ENCODE measurements around the gene LRP6.
"Not testable (repeated sequence)": the region's sequence is repeated elsewhere in the genome, so short reads cannot be mapped to it uniquely, and the experiment has no call there.

The LRP6 gene

GRCh38 chr12:12265571-12266388, 1.1 kb downstream of the LRP6 start:
- no peak for DNase-seq

DNA sequence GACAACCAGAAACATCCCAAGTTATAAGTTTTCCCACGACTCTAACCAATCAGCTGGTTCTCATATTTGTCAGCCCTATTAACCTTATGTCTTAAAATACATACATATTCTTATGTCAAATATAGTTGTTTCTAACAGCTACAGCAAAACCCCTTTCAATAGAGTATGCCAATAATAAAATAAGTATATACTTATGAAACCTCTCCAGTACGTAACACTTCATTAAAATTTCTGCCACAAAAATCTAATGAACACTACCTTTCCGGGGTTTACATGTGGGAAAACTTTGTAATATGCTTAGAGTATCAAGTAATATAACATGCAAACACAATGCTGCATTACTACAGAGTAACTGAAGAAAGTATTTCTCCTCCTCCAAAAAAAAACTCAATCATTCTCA, 1.8 kb downstream of the LRP6 start:
- DNase-seq, result no peak

DNA sequence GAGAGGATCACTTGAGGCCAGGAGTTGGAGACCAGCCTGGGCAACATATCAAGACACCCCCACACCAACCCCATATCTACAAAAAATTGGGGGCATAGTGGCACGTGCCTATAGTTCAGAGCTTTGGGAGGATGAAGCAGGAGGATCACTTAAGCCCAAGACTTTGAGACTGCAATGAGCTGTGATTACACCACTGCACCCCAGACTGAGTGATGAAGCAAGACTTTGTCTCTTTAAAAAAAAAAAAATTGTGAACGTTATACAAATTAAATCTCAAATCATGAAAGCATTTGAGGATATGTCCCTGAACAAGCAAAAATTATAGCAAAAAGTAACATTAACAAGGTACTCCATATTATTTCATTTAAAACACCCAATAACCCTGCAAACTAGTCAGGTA, 2.9 kb downstream of the LRP6 start:
- DNase-seq, result no peak

- DNase-seq, result not testable (repeated sequence)
Measured at GRCh38 chr12:12256291-12256757, 10.5 kb downstream of the LRP6 start.

- DNase-seq, result no peak
Measured at GRCh38 chr12:12254553-12254952, 12.3 kb downstream of the LRP6 start.

DNA sequence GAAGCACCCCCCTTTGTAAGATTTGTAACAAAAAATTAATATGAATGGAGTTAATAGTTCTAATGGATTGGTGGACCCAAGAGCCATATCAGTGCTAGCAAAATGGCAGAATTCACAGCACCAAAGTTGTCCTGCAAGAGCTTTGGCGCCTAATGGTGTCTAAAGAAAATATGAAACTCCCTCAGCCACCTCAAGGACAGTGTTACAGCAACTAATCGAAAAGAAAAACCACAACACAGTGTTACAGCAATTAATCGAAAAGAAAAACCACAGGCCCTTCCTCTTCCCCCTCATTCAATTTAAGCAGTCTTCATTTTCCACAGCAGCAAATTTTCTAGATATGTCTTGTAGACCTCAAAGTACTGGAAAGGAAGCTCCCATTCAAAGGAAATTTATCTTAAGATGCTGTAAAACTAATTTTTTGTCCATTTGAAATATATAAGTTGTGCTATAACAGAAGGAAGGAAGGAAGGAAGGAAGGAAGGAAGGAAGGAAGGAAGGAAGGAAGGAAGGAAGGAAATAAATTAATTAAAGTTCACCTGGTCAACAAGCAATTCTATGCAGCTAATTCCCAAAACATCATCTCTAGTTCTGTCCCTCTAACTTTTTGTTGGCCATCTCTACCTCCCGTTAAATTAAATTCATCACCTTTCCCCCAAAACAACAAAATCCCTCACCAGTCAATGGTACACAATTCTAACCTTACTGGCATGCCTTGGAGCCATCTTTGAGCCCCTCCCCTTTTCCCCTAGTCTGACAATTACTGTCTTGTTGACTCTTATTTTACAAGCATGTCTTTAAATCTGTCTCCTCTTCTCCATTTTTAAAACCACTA, 17.4 kb downstream of the LRP6 start:
- no peak for DNase-seq

- DNase-seq, result no peak
Measured at GRCh38 chr12:12247584-12247983, 19.3 kb downstream of the LRP6 start.

- DNase-seq, result no peak
Measured at GRCh38 chr12:12244341-12244740, 22.5 kb downstream of the LRP6 start.

GRCh38 chr12:12240662-12241340, 26.0 kb downstream of the LRP6 start:
- no peak for DNase-seq

DNA sequence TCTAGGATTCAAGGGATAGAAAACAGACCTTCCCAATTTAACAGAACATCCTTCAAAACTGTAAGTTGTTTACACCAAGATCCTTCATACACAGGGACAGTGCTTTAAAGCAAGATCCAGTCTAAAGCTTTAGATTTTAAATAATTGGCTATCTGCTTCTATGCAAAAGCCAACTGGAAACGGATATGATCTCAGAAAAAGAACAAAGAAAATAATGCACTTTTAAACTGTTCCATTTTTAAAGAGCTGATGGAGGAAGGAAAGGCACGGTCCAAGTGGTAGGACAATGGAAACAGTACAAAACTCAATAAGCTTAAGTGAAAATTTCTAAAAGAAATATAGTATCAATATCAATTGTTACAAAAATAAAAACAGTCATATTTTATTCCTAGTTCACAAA, 27.7 kb downstream of the LRP6 start:
- no peak for DNase-seq

- DNase-seq, result no peak
Measured at GRCh38 chr12:12238605-12239004, 28.2 kb downstream of the LRP6 start.

GRCh38 chr12:12236896-12237295, 29.9 kb downstream of the LRP6 start:
- no peak for DNase-seq

- DNase-seq, result no peak
Measured at GRCh38 chr12:12230275-12230674, 36.6 kb downstream of the LRP6 start.

DNA sequence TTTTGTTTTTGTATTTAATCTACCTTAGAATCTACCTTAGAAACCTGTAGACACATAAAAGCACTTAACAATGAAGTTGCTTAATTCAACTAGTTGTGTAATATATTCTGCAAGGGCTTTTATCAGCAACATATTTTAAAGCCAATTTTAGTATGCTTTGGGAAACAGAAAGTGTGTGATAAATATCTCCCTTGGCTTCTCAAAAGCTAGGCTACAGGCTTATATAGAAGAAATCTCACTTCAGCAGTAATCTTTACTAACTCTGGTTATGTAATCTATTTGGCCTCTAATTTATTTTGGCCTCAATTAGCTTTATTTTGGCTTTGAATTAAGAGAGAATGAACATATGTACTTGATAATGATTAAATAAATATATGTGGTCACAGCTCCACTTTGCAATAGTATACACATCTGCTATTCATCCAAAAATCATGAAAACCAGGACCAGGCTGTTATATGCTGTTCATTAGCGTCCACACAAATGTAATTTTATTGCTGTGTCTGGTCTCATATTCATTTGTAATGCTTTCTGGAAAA, 37.2 kb downstream of the LRP6 start:
- no peak for DNase-seq

DNA sequence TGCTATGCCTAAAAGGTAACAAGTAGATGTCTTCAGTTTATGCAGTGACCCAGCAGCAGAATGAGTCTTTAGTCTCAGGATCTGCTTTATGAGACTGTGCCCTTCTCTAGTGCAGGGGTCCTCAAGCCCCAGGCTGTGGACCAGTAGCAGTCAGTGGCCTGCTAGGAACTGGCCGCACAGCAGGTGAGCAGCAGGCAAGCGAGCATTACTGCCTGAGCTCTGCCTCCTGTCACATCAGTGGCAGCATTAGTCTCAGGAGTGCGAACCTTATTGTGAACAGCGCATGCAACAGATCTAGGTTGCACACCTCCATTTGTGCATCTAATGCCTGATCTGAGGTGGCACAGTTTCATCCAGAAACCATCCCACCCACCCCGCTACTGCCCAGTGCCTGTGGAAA, 38.4 kb downstream of the LRP6 start:
- no peak for DNase-seq

DNA sequence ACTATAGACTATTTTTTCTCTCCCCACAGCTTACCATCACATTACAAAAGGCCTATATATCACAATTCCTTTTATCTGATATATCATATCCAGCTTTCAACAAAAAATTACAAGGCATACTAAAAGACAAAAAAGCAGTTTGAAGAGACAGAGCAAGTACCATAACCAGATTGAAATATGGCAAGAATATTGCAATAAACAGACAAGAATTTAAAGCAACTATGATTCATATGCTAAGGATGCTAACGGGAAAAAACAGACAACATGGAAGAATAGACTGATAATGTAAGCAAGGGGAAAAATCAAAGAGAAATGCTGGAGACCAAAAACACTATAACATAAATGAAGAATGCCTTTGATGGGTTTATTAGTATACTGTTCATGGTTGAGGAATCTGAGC, 40.7 kb downstream of the LRP6 start:
- no peak for DNase-seq

DNA sequence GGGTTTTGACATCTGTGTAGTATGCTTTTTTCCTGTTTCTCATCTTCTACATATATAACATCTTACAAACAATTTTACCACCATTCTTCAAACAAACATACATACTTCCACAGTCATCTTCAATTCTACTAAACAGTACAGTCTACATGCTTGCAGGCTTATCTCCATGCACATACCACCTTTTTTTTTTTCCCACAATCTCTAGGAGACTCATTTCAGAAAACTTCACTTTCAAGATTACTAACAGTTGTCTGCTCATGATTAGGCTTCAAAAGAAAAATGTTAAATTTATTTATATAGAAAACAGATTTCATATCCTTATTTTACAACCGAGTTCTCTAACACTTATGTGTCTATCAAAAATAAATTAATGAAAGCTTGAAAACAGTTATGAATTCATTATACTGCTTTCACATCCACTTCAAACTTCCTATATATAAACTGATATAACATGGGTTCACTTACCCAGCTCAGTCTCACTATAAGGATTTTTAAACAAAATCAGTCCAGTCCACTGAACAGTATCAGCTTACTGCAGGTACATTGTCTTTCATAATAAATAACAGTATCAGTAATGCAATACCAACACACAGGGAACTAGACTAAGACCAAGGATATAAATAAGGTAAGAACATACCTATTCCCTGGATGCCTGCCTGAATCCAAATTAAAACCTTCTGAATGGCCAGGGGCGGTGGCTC, 42.5 kb downstream of the LRP6 start:
- no peak for DNase-seq

DNA sequence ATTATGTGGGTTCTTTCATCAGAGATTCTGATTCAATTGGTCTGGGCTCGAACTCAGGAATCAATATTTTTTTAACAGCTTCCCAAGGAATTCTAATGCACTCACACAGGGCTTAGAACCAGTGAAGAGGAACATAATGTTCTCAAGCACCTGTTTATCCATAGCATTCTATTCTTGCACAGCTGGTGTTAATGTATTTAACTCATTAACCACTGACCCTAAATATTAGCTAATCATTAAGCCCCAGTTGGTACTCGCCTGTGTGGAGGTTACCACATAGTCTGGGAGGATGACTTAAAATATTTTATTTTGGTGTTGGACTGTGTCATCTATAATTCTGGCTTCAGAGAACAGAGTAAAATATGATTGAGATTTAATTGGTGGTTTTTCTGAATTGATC, 45.3 kb downstream of the LRP6 start:
- no peak for DNase-seq

GRCh38 chr12:12219664-12220063, 47.2 kb downstream of the LRP6 start:
- no peak for DNase-seq

DNA sequence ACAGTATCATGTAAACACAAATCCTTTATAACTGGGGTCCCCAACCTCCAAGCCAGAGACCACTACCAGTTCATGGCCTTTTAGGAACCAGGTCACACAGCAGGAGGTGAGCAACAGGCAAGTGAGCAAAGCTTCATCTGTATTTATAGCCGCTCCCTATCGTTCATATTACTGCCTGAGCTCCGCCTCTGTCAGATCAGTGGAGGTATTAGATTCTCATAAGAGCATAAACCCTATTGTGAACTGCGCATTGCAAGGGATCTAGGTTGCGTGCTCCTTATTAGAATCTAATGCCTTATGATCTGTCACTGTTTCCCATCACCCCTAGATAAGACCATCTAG, 49.9 kb downstream of the LRP6 start:
- no peak for DNase-seq

- DNase-seq, result no peak
Measured at GRCh38 chr12:12216349-12217017, 50.4 kb downstream of the LRP6 start.

GRCh38 chr12:12214635-12215131, 52.2 kb downstream of the LRP6 start:
- no peak for DNase-seq

All from activated gamma-delta T cell (primary cell).